DND-41 (cell line): ENCODE measurements around the gene CISD3.

Source experiments
- ATAC-seq: fragments of 200-7000 bp; cut with Tn5 transposase; 3 replicates; pipeline ENCODE4 v1.9.1; 2021; ENCODE audit warnings: low read depth; ENCODE audit not compliant: insufficient read depth
- DNase-seq: peaks from one replicate; pipeline ENCODE4 v3.0.0-alpha.2; 2020
- H2AFZ ChIP-seq: 2 replicates; pipeline ENCODE4 v1.6.0; 2012; ENCODE audit warnings: low read depth, low read length
- H3K27ac ChIP-seq: 2 replicates; pipeline ENCODE4 v1.5.1; 2012; ENCODE audit warnings: low read length, inconsistent platforms
- H3K27me3 ChIP-seq: fragments of 200-600 bp; sonication (generic); 2 replicates; pipeline ENCODE4 v1.6.0; 2012; ENCODE audit warnings: low read length, mild to moderate bottlenecking, inconsistent platforms; ENCODE audit not compliant: insufficient read depth, poor library complexity
- H3K36me3 ChIP-seq: 2 replicates; pipeline ENCODE4 v1.5.1; 2012; ENCODE audit warnings: low read length, inconsistent platforms; ENCODE audit not compliant: insufficient read depth
- H3K4me1 ChIP-seq: 2 replicates; pipeline ENCODE4 v1.5.1; 2012; ENCODE audit warnings: mild to moderate bottlenecking, low read length; ENCODE audit not compliant: insufficient read depth
- H3K4me2 ChIP-seq: 2 replicates; pipeline ENCODE4 v1.6.0; 2012; ENCODE audit warnings: mild to moderate bottlenecking, moderate library complexity, low read length, inconsistent platforms; ENCODE audit not compliant: insufficient read depth
- H3K4me3 ChIP-seq, 2 experiments: fragments of 200-600 bp in 1 of 2; shearing (Covaris generic) in 1 of 2; 2 replicates each; pipeline ENCODE4 v1.5.1; 2012 to 2016; ENCODE audit warnings: inconsistent platforms in 2 of 2, low read length in 2 of 2, mild to moderate bottlenecking in 2 of 2, low read depth in 1 of 2, moderate library complexity in 1 of 2
- H3K79me2 ChIP-seq: 2 replicates; pipeline ENCODE4 v1.6.0; 2012; ENCODE audit warnings: low read length, inconsistent platforms; ENCODE audit not compliant: insufficient read depth
- H3K9ac ChIP-seq: 2 replicates; pipeline ENCODE4 v1.6.0; 2012; ENCODE audit warnings: low read depth, mild to moderate bottlenecking, inconsistent platforms, low read length, moderate library complexity
- H3K9me3 ChIP-seq: 2 replicates; pipeline ENCODE4 v1.5.1; 2012; ENCODE audit warnings: low read length, moderate library complexity, mild to moderate bottlenecking, inconsistent platforms; ENCODE audit not compliant: insufficient read depth, severe bottlenecking
- H4K20me1 ChIP-seq: 2 replicates; pipeline ENCODE4 v1.6.0; 2012; ENCODE audit warnings: low read length; ENCODE audit not compliant: insufficient read depth
- EZH2 ChIP-seq: IDR thresholded peaks from 3 replicates; pipeline ENCODE4 v1.6.1; 2012; ENCODE audit warnings: borderline replicate concordance, low read depth, mild to moderate bottlenecking, moderate library complexity, low read length, inconsistent platforms; ENCODE audit not compliant: severe bottlenecking
- TF ChIP-seq, protein P1 (sequence below): IDR thresholded peaks from 2 replicates; pipeline ENCODE4 v1.5.1; 2012; ENCODE audit warnings: borderline replicate concordance, low read length, moderate library complexity, mild to moderate bottlenecking; ENCODE audit not compliant: poor library complexity, severe bottlenecking; ENCODE audit errors: extremely low read depth

Gene CISD3

DNA sequence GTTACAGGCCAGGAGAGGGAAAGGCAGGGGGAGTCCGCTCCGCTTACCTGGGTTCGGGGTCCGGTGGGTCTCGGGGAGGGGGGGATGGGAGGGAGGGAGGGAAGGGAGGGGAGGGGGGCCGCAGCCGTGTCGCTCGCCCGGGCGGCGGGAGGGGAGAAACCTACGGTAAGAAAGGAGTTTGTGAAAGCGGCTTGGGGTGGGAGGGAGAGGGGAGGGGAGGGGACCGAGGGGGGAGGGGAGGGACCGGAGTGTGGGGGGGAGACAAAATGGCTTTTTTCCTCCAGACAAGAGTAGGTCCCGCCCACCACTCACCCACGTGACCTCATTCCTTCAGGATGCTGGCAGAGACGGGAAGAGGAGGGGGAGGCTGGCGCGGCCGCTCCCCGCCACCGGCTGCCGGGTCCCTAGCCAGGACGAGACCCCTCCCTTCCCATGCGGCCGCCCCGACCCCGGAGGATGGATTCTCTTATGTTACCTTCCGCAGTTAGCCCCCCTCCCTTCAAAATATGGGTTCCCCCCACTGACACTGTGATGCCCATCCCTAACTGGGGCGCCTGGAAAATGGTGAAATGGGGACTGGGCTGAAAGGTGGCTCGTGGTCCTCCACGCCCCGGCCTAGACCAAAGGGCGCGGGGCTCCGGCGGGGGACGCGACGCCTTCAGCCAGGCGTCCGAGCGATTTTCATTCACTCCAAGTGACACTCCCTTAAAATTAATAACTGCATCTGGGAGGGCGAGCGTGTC, 18.2 kb downstream of the CISD3 start, which contains the start of gene PCGF2:
Gene PCGF2 (minus strand): TSS at position 188 of the 743 bp plus-strand sequence. CDS start 7,934 bp downstream, outside the sequence.
- Histone ChIP-seq H3K36me3 (peaks cover 5% of the 10 kb centered on the region; the same call in 1 of the 2 replicates), H3K9ac (peak within 1 kb of the TSS; percentile 96), H3K4me1 (peaks cover 57% of the 10 kb centered on the region), H3K4me3 (peak within 1 kb of the TSS; percentile 93 to 97), H2AFZ (peak within 1 kb of the TSS; percentile 92), H3K27ac (peak within 1 kb of the TSS; percentile 85), H3K27me3 (no peaks in the 10 kb centered on the region), H3K9me3 (no peaks in the 10 kb centered on the region), H3K79me2 (peaks cover 55% of the 10 kb centered on the region), H4K20me1 (peaks cover 30% of the 10 kb centered on the region; the same call in 1 of the 2 replicates), H3K4me2 (peak within 1 kb of the TSS; percentile 85)
- ATAC-seq (no peak), DNase-seq (peak; percentile 78)
- TF ChIP-seq, protein P1, sequence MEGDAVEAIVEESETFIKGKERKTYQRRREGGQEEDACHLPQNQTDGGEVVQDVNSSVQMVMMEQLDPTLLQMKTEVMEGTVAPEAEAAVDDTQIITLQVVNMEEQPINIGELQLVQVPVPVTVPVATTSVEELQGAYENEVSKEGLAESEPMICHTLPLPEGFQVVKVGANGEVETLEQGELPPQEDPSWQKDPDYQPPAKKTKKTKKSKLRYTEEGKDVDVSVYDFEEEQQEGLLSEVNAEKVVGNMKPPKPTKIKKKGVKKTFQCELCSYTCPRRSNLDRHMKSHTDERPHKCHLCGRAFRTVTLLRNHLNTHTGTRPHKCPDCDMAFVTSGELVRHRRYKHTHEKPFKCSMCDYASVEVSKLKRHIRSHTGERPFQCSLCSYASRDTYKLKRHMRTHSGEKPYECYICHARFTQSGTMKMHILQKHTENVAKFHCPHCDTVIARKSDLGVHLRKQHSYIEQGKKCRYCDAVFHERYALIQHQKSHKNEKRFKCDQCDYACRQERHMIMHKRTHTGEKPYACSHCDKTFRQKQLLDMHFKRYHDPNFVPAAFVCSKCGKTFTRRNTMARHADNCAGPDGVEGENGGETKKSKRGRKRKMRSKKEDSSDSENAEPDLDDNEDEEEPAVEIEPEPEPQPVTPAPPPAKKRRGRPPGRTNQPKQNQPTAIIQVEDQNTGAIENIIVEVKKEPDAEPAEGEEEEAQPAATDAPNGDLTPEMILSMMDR = no peak
- no peak for TF ChIP-seq EZH2

DNA sequence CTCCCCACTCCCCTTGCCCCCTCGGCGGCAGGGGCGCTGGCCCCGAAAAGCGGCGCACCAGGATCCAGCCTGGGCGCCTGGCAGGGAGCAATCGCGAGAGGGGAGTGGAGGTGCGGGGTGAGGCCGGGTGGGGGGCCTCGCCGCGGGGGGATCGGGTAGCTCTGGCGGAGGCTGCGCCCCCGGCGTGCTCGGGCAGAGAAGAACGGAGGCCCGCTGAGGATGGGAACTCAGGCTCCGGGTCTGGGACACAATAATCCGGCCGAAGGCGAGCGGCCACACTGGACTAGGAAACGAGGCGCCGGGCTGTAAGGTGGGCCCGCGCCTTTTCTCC, 18.7 kb downstream of the CISD3 start:
- H3K79me2 ChIP-seq = peaks cover 55% of the 10 kb centered on the region
- no peak overlapping the region for H2AFZ ChIP-seq

DNA sequence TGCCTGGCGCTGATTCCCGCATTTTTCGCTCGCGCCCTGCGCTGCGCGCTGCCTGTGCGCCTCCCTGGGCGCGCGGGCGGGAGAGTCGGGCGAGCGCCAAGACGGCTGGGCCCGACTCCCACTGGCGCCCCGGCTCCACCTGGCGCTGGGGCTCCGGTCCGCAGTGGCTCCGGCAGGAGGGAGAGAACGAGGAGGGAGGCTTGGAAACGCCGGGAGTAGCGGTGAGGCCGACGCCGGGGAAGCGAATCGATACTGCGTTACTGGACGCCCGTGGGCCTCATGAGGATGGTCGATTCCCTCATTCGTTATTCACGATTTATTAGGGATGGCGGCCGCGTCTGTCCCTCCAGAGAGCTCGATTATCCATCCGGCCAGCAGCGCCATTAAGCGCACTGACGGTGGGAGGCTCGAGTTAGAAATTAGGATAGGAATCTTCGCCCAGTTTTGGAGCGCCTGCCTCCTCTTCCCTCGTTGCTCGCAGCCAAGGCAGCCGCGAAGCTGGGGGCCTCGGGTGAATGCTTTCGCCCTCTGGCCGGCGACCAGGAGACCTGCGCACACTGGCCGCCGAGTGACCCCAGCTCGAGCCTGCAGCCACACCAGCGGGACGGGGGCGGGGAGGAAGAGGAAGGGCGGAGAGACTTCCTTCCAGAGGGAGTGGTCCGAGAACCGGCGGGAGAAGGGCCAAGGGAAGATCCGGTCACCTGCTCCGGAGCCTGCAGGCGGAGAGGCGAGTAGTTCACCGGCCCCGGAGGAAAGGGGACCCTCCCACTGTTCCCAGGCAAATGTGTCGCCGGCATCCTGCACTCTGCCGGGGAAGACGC, 19.3 kb downstream of the CISD3 start:
- DNase-seq (no peak), ATAC-seq (no peak)
- Histone ChIP-seq H3K36me3 (peaks cover 13% of the 10 kb centered on the region), H2AFZ (no peak overlapping the region), H3K4me2 (peak overlapping the region; percentile 85; the same call in 1 of the 2 replicates), H3K9ac (no peak overlapping the region), H3K27ac (no peak overlapping the region), H3K4me3 (no peak overlapping the region), H3K4me1 (peaks cover 64% of the 10 kb centered on the region), H3K27me3 (no peaks in the 10 kb centered on the region), H3K79me2 (peaks cover 55% of the 10 kb centered on the region), H4K20me1 (peaks cover 29% of the 10 kb centered on the region), H3K9me3 (no peaks in the 10 kb centered on the region)
- no peak for TF ChIP-seq EZH2
- TF ChIP-seq, protein P1 = no peak

More for the DNA sequence above, 18.7 kb downstream of the CISD3 start:
- no peak for DNase-seq
- no peak for ATAC-seq
- Histone ChIP-seq H3K27me3 (no peaks in the 10 kb centered on the region), H3K9me3 (no peaks in the 10 kb centered on the region), H3K27ac (no peak overlapping the region), H3K36me3 (peaks cover 8% of the 10 kb centered on the region), H3K9ac (peak overlapping the region; percentile 54; the same call in 1 of the 2 replicates), H3K4me2 (peak overlapping the region; percentile 85), H3K4me1 (peaks cover 60% of the 10 kb centered on the region), H4K20me1 (peaks cover 28% of the 10 kb centered on the region), H3K4me3 (peak overlapping the region in 1 of 2 experiments; percentile 97; a peak in 1 of 4 replicates)
- no peak for TF ChIP-seq EZH2
- TF ChIP-seq, protein P1 = no peak
